Measurements from ENCODE around the gene CLNS1A. TPM values are rescaled to one million over a fixed set of nuclear protein-coding genes. Genes with fewer than 3 reads are reported as not detected.
"Not testable (repeated sequence)": the region's sequence is repeated elsewhere in the genome, so short reads cannot be mapped to it uniquely, and the experiment has no call there.

Gene CLNS1A
- total and polyA plus RNA-seq, 2 experiments from 2014 or later: 160 to 204 TPM

DNA sequence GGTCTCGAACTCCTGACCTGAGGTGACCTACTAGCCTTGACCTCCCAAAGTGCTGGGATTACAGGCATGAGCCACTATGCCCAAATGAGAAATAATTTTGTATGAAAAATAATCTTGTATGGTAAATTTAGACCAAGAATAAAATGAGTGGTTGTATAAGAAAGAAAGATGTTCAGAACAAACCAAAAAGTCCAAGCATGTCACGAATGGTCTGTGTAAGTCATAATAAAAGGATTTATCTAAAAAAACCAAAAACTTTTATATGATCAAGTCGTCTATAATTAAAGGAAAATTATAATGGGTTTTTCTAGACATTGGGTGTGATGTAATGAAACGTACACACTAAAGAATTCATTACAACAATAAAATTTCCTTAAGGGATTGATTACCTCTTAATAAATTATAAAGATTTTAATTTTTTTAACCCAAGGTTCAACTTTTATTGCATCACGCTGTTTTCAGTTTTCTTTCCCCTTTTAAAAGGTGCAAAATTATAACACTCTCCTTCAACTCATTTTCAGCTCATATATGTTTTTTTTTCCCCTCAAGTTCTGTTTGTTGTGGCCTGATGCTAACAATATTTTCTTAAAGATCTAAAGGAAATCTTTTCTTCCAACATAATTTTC is 56.8 kb downstream of the CLNS1A start (continued):
- TF ChIP-seq, protein P1, sequence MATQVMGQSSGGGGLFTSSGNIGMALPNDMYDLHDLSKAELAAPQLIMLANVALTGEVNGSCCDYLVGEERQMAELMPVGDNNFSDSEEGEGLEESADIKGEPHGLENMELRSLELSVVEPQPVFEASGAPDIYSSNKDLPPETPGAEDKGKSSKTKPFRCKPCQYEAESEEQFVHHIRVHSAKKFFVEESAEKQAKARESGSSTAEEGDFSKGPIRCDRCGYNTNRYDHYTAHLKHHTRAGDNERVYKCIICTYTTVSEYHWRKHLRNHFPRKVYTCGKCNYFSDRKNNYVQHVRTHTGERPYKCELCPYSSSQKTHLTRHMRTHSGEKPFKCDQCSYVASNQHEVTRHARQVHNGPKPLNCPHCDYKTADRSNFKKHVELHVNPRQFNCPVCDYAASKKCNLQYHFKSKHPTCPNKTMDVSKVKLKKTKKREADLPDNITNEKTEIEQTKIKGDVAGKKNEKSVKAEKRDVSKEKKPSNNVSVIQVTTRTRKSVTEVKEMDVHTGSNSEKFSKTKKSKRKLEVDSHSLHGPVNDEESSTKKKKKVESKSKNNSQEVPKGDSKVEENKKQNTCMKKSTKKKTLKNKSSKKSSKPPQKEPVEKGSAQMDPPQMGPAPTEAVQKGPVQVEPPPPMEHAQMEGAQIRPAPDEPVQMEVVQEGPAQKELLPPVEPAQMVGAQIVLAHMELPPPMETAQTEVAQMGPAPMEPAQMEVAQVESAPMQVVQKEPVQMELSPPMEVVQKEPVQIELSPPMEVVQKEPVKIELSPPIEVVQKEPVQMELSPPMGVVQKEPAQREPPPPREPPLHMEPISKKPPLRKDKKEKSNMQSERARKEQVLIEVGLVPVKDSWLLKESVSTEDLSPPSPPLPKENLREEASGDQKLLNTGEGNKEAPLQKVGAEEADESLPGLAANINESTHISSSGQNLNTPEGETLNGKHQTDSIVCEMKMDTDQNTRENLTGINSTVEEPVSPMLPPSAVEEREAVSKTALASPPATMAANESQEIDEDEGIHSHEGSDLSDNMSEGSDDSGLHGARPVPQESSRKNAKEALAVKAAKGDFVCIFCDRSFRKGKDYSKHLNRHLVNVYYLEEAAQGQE (IDR thresholded peaks at IDR 0.05; ENCODE audit: unreplicated experiment): no peak
- TF ChIP-seq POLR2AphosphoS5 (IDR thresholded peaks at IDR 0.05; ENCODE audit: low read depth) (no peak), CREB1 (CRISPR knock-in tag; IDR thresholded peaks at IDR 0.05; ENCODE audit: low read depth) (no peak), NANOG (IDR thresholded peaks at IDR 0.05; ENCODE audit: borderline replicate concordance) (no peak), EZH2 (IDR thresholded peaks at IDR 0.05; ENCODE audit: low read depth, unreplicated experiment) (no peak)
- TF ChIP-seq, protein P2, sequence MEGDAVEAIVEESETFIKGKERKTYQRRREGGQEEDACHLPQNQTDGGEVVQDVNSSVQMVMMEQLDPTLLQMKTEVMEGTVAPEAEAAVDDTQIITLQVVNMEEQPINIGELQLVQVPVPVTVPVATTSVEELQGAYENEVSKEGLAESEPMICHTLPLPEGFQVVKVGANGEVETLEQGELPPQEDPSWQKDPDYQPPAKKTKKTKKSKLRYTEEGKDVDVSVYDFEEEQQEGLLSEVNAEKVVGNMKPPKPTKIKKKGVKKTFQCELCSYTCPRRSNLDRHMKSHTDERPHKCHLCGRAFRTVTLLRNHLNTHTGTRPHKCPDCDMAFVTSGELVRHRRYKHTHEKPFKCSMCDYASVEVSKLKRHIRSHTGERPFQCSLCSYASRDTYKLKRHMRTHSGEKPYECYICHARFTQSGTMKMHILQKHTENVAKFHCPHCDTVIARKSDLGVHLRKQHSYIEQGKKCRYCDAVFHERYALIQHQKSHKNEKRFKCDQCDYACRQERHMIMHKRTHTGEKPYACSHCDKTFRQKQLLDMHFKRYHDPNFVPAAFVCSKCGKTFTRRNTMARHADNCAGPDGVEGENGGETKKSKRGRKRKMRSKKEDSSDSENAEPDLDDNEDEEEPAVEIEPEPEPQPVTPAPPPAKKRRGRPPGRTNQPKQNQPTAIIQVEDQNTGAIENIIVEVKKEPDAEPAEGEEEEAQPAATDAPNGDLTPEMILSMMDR (conservative IDR thresholded peaks at IDR 0.05; ENCODE audit: low read depth in 2 of 2): no peak

DNA sequence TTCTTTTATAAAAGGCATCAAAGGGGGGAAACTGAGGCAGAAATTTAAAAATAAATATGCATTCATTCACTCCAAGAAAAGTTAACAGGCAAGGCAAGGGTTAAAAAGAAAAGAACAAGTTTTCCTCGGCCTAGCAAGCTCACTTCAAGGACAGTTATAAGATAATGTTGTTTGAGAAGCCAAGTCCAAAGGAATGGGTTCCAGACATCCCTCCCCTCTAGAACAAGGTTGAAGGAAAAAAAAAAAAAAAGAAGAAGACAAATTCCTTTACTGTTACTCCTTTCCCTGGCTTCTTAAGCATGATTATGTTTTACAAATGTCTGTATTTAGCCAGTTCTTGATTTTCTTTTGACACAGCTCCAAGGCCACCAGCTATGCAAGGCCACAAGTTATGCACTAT is 62.2 kb downstream of the CLNS1A start:
- H3K79me2 ChIP-seq (replicated peaks; ENCODE audit: insufficient read depth): not testable (repeated sequence)

DNA sequence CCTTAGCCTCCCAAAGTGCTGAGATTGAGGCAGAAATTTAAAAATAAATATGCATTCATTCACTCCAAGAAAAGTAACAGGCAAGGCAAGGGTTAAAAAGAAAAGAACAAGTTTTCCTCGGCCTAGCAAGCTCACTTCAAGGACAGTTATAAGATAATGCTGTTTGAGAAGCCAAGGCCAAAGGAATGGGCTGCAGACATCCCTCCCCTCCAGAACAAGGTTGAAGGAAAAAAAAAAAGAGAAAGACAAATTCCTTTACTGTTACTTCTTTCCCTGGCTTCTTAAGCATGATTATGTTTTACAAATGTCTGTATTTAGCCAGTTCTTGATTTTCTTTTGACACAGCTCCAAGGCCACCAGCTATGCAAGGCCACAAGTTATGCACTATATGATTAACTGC is 66.7 kb downstream of the CLNS1A start:
- not testable (repeated sequence) for H3F3A ChIP-seq (replicated peaks; ENCODE audit: low read depth); H3K36me3 ChIP-seq (ENCODE audit: insufficient read depth); H3K9me2 ChIP-seq (ENCODE audit: insufficient read depth); H3K36me3 Mint-ChIP-seq (ENCODE audit: low read depth); H2AFZ ChIP-seq; H3K27ac Mint-ChIP-seq; DNase-seq (ENCODE audit: low spot score); H3K27me3 Mint-ChIP-seq (ENCODE audit: insufficient read depth, low read depth, poor library complexity); H3K4me3 ChIP-seq; H3K4me3 Mint-ChIP-seq; H3K4me2 ChIP-seq; H3K9me3 Mint-ChIP-seq; H3K27ac ChIP-seq (ENCODE audit: low read depth); H3K79me2 ChIP-seq (replicated peaks; ENCODE audit: insufficient read depth); H3K27me3 ChIP-seq (ENCODE audit: insufficient read depth); ATAC-seq; H4K20me1 ChIP-seq (replicated peaks; ENCODE audit: insufficient read depth)
- peaks cover 31% of the 10 kb centered on the region for H3K4me1 ChIP-seq (ENCODE audit: insufficient read depth)
- H3K4me1 Mint-ChIP-seq: peaks cover 37% of the 10 kb centered on the region

More for the DNA sequence above, 62.2 kb downstream of the CLNS1A start:
- H3K27me3 ChIP-seq (ENCODE audit: insufficient read depth); H3K27ac Mint-ChIP-seq; H3K4me3 ChIP-seq; H3K27ac ChIP-seq (ENCODE audit: low read depth); H3K9me2 ChIP-seq (ENCODE audit: insufficient read depth); H3K4me3 Mint-ChIP-seq; H3K36me3 ChIP-seq (ENCODE audit: insufficient read depth); H4K20me1 ChIP-seq (replicated peaks; ENCODE audit: insufficient read depth); DNase-seq (ENCODE audit: low spot score); H3K27me3 Mint-ChIP-seq (ENCODE audit: insufficient read depth, low read depth, poor library complexity); ATAC-seq; H3K4me2 ChIP-seq; H3F3A ChIP-seq (replicated peaks; ENCODE audit: low read depth); H2AFZ ChIP-seq: not testable (repeated sequence)
- H3K4me1 ChIP-seq (ENCODE audit: insufficient read depth): peaks cover 21% of the 10 kb centered on the region
- H3K9me3 Mint-ChIP-seq: peaks cover 30% of the 10 kb centered on the region
- H3K36me3 Mint-ChIP-seq (ENCODE audit: low read depth): peaks cover 23% of the 10 kb centered on the region
- H3K4me1 Mint-ChIP-seq: peaks cover 26% of the 10 kb centered on the region
